ENCODE measurements around the gene CCDC150.

Gene CCDC150

DNA sequence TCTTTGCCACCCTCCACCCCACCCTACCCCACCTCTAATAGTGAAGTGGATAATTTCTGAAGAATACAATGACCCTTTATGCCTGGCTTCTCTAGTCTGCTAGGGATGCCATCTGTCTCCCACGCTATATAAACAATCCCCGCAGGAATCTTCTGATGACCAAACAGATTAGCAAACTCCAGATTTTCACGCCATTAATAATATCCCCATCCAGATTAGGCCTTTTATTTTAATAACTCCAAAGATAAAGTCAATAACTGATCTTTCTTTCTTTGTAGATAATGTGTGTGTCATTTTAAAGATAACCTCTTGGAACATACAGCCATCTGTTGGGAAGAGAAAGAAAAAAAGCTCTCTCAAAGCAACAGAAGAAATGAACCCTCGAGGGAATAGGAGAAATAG lies 47.9 kb upstream of the CCDC150 start:
- H4K20me1 ChIP-seq (ENCODE audit: control insufficient read depth, insufficient read depth, low read depth, low read length): no peaks in the 10 kb centered on the region
- H3K79me2 ChIP-seq (ENCODE audit: control insufficient read depth, low read length): no peaks in the 10 kb centered on the region
- H3K9me2 ChIP-seq (replicated peaks; ENCODE audit: control insufficient read depth, low read length): no peaks in the 10 kb centered on the region
- no peak for TF ChIP-seq EZH2phosphoT487 (IDR thresholded peaks at IDR 0.05; ENCODE audit: borderline replicate concordance, low read length)
- TF ChIP-seq, protein P1, sequence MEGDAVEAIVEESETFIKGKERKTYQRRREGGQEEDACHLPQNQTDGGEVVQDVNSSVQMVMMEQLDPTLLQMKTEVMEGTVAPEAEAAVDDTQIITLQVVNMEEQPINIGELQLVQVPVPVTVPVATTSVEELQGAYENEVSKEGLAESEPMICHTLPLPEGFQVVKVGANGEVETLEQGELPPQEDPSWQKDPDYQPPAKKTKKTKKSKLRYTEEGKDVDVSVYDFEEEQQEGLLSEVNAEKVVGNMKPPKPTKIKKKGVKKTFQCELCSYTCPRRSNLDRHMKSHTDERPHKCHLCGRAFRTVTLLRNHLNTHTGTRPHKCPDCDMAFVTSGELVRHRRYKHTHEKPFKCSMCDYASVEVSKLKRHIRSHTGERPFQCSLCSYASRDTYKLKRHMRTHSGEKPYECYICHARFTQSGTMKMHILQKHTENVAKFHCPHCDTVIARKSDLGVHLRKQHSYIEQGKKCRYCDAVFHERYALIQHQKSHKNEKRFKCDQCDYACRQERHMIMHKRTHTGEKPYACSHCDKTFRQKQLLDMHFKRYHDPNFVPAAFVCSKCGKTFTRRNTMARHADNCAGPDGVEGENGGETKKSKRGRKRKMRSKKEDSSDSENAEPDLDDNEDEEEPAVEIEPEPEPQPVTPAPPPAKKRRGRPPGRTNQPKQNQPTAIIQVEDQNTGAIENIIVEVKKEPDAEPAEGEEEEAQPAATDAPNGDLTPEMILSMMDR (IDR thresholded peaks at IDR 0.05; ENCODE audit: low read depth, low read length, poor library complexity, severe bottlenecking): no peak
- no peak overlapping the region for H3K4me2 ChIP-seq (ENCODE audit: low read length)
- no peak overlapping the region for H3K4me3 ChIP-seq (ENCODE audit: low read length)
- no peak overlapping the region for H3K27ac ChIP-seq (ENCODE audit: low read depth, low read length)
- H3F3A ChIP-seq (ENCODE audit: control insufficient read depth, insufficient read depth): no peaks in the 10 kb centered on the region
- H3K4me1 ChIP-seq (ENCODE audit: control insufficient read depth, low read length): no peaks in the 10 kb centered on the region
- no peaks in the 10 kb centered on the region for H3K36me3 ChIP-seq (ENCODE audit: control insufficient read depth, low read length)
- H3K27me3 ChIP-seq (ENCODE audit: control insufficient read depth, low read length): peaks cover 48% of the 10 kb centered on the region
- no peaks in the 10 kb centered on the region for H3K9me3 ChIP-seq (ENCODE audit: control insufficient read depth, insufficient read depth, low read length)

DNA sequence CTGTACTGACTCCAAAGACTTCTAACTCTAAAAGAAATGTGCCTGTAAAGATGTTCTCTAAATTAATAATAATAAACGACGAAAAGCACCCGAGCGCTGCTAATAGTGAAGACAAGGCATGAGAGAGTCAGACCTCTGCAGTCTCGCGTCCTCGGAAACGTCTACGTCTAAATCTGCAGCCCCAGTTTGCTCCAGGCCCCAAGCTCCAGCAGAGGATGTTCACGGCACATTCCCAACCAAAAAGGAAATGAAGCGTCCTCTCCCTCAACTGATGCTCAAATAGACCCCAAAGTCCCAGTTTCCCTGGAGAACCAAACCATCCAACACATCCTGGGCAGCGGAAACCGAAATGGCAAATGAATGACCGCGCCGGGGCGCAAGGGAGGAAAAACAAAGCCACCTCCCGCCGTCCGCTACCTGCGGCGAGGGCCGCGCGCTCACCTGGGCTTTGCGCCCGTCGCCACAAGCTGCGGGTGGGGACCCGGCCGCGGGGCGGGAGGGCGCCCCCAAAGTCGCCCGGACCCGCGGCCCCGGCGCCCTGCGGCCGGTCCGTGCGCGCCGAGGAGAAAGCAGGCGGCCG lies 47.1 kb upstream of the CCDC150 start:
- H3K9me3 ChIP-seq (ENCODE audit: control insufficient read depth, insufficient read depth, low read length): no peaks in the 10 kb centered on the region
- no peaks in the 10 kb centered on the region for H4K20me1 ChIP-seq (ENCODE audit: control insufficient read depth, insufficient read depth, low read depth, low read length)
- no peak overlapping the region for H3K27ac ChIP-seq (ENCODE audit: low read depth, low read length)
- H3K4me1 ChIP-seq (ENCODE audit: control insufficient read depth, low read length): no peaks in the 10 kb centered on the region
- H3K36me3 ChIP-seq (ENCODE audit: control insufficient read depth, low read length): no peaks in the 10 kb centered on the region
- H3K4me3 ChIP-seq (ENCODE audit: low read length): no peak overlapping the region
- H3K9me2 ChIP-seq (replicated peaks; ENCODE audit: control insufficient read depth, low read length): no peaks in the 10 kb centered on the region
- no peak overlapping the region for H3K4me2 ChIP-seq (ENCODE audit: low read length)
- H3K27me3 ChIP-seq (ENCODE audit: control insufficient read depth, low read length): peaks cover 48% of the 10 kb centered on the region
- TF ChIP-seq, protein P1 (IDR thresholded peaks at IDR 0.05; ENCODE audit: low read depth, low read length, poor library complexity, severe bottlenecking): no peak
- TF ChIP-seq EZH2phosphoT487 (IDR thresholded peaks at IDR 0.05; ENCODE audit: borderline replicate concordance, low read length): no peak
- H3K79me2 ChIP-seq (ENCODE audit: control insufficient read depth, low read length): no peaks in the 10 kb centered on the region
- H3F3A ChIP-seq (ENCODE audit: control insufficient read depth, insufficient read depth): no peaks in the 10 kb centered on the region

DNA sequence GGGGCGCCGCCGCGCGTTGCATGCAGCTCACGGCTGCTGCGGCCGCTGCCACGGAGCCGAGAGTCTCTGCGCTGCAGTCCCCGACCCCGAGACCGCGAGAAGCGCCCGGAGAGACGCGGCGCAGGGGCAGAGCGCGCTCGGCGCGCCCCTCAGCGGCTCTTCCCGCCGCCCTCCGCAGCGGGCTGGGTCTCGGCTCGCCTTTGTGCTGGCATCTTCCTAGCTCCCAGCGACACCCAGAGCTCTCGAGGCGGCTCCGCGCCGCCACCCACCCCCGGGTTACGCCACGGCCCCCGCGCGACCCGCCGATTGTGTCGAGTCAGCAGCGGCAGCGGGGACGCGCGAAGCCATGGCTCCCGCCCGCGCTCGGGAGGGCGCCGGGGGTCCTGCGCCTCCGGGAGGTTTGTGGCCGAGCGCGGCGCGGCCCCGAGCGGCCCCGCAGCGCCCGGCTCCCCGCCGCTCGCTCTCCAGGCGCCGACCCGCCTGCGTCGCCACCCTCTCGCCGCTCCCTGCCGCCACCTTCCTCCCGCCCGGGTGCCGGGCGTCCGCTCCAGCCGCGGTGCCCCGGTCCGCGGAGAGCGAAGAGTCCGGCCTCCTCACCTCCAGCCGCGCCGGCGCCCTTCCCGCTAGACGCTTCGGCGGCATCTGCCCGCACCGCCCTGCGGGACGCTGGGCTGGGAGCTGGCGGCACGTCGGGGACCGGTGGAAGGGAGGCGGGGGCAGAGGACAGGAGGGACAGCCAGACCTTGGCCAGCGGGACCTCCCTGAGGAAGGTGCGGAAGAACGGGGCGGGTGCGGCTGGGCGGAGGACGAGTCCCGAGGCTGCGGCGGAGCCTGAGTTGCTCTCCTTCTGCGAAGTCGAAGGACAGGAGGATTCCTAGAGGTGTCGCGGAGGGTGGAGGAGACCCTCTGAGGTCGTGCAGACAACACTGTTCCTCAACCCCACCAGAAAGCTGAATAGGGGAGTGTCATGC lies 46.3 kb upstream of the CCDC150 start, which contains the start of gene HECW2:
Gene HECW2, minus strand, starts transcription at position 644 of the 971 bp plus-strand sequence.
- no peaks in the 10 kb centered on the region for H3K9me3 ChIP-seq (ENCODE audit: control insufficient read depth, insufficient read depth, low read length)
- no peaks in the 10 kb centered on the region for H3K4me1 ChIP-seq (ENCODE audit: control insufficient read depth, low read length)
- H3F3A ChIP-seq (ENCODE audit: control insufficient read depth, insufficient read depth): no peaks in the 10 kb centered on the region
- H3K9me2 ChIP-seq (replicated peaks; ENCODE audit: control insufficient read depth, low read length): no peaks in the 10 kb centered on the region
- H3K4me3 ChIP-seq (ENCODE audit: low read length): no peak within 1 kb of the TSS
- no peak within 1 kb of the TSS for H3K27ac ChIP-seq (ENCODE audit: low read depth, low read length)
- H3K79me2 ChIP-seq (ENCODE audit: control insufficient read depth, low read length): no peaks in the 10 kb centered on the region
- no peaks in the 10 kb centered on the region for H3K36me3 ChIP-seq (ENCODE audit: control insufficient read depth, low read length)
- H3K4me2 ChIP-seq (ENCODE audit: low read length): no peak within 1 kb of the TSS
- peaks cover 45% of the 10 kb centered on the region for H3K27me3 ChIP-seq (ENCODE audit: control insufficient read depth, low read length)
- H4K20me1 ChIP-seq (ENCODE audit: control insufficient read depth, insufficient read depth, low read depth, low read length): no peaks in the 10 kb centered on the region
- TF ChIP-seq, protein P1 (IDR thresholded peaks at IDR 0.05; ENCODE audit: low read depth, low read length, poor library complexity, severe bottlenecking): no peak
- TF ChIP-seq EZH2phosphoT487 (IDR thresholded peaks at IDR 0.05; ENCODE audit: borderline replicate concordance, low read length): 0 out of 2 replicates have a peak, but pooled peaks have one; percentile 31

Measured in DOHH2 (cell line).